GM19467 (cell line): ENCODE data around the gene LAMB4.

Source experiments
- ATAC-seq: cut with Tn5 transposase; IDR thresholded peaks from one replicate; pipeline ENCODE4 v1.9.1; 2021; ENCODE audit warnings: mild to moderate bottlenecking, moderate library complexity; ENCODE audit not compliant: unreplicated experiment

The LAMB4 gene

GRCh38 chr7:108130261-108130660 lies at the start of gene LAMB4:
TSS of gene LAMB4 (minus strand) at chr7:108130361. CDS start at chr7:108123164, 7,197 bp downstream.
- no peak for ATAC-seq

DNA sequence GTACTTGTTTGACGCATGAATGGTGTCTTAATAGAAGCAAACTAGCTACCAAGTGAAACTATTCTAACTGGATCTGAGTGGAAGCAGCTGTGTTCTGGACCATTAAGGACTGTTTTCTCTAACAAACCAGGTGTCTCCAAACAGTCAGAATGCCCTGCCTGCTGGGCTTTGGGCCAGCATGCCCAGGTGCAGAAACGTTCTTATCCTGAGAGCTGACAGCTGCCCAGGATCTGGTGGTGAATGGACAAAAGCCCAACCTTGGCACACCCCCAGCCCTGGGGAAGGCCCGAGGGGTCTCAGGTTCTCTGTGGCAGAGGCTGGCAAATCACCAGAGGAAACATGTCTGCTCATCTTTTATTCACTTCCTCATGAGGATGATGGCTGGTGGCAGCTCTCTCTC lies 48.2 kb upstream of the LAMB4 start:
- no peak for ATAC-seq

GRCh38 chr7:108171164-108171563 lies 41.0 kb upstream of the LAMB4 start:
- ATAC-seq = no peak

DNA sequence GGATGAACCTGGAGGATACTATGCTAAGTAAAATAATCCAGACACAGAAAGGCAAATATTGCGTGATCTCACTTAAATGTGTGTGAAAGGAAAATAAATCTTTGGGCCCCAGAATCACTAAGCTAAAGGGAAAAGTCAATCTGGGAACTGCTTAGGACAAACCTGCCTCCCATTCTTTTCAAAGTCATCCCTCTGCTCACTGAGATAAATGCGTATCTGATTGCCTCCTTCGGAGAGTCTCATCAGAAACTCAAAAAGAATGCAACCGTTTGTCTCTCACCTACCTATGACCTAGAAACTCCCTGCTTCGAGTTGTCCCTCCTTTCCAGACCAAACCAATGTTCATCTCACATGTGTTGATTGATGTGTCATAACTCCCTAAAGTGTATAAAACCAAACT lies 40.1 kb upstream of the LAMB4 start:
- no peak for ATAC-seq

DNA sequence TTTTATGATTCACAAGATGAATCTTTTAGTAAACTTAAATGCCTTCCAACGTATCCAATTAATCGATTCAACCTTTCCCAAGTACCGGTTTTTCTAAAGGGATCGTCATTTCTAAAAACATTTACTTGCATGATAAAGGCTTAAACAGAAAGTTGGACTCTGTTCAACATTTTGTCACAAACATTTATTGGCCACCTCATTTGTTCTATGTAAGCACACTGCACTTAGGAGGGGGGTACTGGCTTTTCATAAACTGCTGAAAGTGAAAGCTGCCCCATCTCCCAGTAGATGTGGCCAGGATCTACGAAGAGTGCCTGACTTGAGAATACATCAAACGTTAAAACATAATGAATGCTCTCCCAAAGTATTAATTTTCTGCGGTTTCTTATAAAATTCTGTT lies 37.3 kb upstream of the LAMB4 start:
- no peak for ATAC-seq

DNA sequence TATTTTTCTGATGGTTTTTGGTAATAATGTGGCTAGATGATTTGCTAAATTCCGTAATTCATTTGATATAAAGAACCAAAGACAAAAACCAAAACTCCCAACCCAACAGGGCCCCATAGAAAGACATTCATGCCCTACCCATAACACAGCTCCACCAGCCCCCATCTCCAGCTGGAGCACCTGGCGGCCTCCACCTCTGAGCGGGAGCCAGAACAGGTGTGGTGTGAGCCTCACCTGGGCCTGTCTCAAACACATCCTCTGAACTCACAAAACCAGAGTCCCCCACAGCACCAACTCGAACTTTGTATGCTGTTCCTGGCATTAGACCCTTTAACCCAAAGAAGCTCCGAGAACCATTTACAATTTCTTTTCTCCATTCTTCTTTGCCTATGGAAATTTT lies 36.5 kb upstream of the LAMB4 start:
- ATAC-seq = no peak

DNA sequence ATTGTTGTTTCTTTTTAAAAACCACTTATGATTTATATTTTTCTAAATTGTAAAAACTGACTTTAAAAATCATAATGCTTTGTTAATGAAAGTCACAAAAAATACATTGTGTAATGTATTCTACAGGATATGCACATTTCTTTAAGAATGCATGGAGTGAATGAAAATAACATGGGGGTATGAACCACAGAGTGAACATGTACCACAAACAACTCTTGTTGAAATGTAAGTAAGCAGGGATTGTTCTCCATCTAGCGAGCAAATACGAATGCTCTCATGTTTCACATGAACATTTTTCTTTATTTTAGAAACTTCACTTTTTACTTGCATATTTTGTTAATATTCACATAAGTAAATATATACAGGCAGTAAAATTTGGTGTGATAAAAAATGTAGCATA lies 35.6 kb upstream of the LAMB4 start:
- no peak for ATAC-seq

- ATAC-seq = no peak
Observed at GRCh38 chr7:108164946-108165345, 34.8 kb upstream of the LAMB4 start.

DNA sequence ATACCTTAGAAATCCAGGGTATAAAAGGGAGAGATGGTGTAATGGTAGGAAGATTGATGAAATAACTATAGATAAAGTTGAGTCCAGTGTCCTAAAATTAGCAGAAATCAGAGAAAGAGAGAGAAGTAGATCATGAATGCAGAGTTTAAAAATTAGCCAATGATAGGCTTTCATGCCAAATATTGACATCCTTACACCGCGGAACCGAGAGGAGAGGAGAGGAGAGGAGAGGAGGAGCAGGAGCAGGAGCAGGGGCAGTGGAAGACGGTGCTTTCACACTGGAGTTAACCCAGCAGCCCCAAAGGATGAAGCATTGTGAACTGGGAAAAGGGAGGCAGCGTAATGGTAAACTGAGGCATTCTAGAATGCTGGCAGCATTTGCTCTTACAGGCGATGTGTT lies 34.2 kb upstream of the LAMB4 start:
- no peak for ATAC-seq

GRCh38 chr7:108158776-108159175 lies 28.6 kb upstream of the LAMB4 start:
- ATAC-seq = no peak

DNA sequence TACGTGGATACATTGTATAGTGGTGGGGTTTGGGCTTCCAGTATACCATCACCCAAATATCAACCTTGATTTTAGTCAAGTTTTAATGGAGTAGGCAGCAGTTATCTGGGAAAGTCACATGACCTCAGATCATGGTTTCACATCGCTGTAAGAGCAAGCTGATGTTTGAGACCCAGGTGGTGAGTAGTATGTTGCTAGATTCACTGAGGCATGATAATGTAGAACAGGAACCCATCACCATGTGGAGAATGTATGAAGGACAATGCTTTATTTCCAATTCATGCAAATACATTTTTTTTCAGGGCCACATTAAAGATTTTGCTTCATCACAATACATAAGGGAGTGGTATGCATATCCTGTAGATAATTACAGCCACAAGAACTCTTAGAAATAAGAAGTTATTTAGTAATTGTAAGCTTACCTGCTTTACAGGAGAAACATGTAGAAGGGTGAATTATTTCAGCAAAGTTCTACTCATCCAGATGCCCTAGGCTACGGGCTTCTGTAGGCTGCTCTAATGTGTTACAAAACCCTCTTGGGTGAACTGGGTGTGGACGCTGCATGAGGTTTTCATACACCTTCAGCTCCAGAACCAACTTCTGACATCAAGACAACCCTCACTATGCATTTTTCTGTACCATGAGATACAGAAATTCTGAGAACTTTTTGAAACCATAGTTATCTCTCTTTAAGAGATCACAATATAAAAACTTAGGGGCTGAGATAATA lies 27.6 kb upstream of the LAMB4 start:
- no peak for ATAC-seq

GRCh38 chr7:108156897-108157605 lies 26.9 kb upstream of the LAMB4 start:
- no peak for ATAC-seq

DNA sequence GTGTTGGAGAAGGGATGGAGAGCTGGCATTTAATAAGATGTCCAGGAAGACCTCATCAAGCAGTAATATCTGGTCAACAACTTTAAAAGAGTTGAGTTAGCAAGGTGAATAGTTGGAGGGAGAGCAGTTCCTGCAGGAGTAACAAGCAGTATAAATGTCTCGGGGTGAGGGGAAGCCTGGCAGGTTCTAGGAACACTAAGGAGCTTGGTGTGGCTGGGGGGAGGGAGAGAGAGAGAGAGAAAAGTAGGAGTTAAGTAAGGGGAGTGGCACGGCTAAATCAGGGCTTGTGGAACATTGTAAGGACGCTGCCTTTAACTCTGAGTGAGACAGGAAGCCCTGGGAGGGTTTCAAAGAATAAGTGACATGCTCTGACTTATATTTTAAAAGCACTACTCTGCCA lies 22.0 kb upstream of the LAMB4 start:
- ATAC-seq = no peak

- ATAC-seq = no peak
Observed at GRCh38 chr7:108149908-108150307, 19.7 kb upstream of the LAMB4 start.

GRCh38 chr7:108149119-108149518 lies 19.0 kb upstream of the LAMB4 start:
- ATAC-seq = no peak

DNA sequence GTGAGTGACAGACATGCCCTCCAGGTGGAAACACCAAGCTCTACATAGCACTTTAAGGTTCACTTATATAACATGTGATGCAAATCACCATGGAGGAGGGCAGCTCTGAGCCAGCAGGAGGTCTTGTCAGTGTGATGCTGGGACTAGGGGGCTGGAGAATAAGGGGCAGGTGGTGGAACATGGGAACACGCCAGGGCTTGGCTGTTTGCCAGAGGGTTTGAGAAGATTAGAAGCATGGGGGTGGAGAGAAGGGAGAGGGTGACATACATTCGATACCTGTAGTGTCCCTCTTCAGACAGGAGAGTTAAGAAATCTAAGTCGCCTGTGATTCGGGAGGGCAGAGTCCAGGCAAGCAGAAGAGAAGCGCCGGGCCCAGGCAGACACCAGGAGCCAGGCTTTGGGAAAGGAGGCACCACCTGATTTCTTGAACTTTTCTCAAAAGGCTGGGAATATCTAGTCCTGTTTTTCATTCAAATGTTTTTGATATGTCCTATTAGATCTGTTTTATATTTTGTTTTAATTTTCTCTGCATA lies 16.9 kb upstream of the LAMB4 start:
- no peak for ATAC-seq

DNA sequence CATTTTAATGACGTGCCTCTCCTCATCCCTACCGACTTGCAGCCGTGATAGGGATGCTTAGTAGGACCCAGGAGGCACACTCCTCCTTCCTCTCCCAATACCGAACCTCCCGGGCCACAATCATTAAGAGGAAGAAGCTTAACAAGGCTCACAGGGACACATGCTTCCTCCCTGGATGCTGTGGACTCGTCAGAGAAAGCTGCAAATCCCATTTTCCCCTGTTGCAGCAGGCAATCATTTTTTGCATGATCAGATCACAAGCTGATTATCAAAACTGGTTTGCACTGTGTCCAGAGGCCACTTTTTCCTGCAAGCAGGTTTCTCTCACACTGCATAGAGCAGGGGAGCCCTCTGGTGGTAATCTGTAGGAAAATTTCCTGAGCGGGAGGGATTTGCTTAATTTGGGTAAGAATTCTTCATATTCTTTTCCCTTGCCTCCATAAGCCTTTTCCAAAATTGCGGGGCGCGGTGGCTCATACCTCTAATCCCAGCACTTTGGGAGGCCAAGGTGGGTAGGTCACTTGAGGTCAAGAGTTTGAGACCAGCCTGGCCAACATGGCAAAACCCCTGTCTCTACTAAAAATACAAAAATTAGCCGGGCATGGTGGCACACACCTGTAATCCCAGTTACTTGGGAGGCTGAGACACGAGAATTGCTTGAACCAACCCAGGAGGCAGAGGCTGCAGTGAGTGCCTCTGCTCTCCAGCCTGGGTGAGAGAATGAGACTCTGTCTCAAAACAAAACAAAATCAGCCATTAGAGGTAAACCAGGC lies 16.1 kb upstream of the LAMB4 start:
- no peak for ATAC-seq

DNA sequence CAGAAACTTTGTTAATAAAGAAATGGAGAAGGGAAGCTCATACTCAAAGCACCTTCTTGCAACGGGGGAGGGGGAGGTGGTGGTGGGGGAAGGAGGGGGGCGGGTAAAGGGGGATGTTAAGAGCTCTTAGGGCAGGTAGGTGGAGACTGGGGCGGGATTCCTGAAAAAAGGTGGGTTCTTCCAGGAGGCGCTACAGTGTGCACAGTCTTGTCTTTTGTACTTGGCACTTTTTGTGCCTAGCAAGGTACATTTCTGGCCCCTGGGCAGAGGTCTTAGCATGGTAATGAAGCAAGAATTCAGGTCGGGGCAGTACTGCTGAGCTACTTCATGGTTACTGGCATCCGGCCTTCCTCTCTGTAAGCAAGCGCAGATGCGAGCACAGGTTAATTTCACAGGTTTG lies 15.2 kb upstream of the LAMB4 start:
- ATAC-seq = no peak

- no peak for ATAC-seq
Observed at GRCh38 chr7:108144931-108145330, 14.8 kb upstream of the LAMB4 start.

DNA sequence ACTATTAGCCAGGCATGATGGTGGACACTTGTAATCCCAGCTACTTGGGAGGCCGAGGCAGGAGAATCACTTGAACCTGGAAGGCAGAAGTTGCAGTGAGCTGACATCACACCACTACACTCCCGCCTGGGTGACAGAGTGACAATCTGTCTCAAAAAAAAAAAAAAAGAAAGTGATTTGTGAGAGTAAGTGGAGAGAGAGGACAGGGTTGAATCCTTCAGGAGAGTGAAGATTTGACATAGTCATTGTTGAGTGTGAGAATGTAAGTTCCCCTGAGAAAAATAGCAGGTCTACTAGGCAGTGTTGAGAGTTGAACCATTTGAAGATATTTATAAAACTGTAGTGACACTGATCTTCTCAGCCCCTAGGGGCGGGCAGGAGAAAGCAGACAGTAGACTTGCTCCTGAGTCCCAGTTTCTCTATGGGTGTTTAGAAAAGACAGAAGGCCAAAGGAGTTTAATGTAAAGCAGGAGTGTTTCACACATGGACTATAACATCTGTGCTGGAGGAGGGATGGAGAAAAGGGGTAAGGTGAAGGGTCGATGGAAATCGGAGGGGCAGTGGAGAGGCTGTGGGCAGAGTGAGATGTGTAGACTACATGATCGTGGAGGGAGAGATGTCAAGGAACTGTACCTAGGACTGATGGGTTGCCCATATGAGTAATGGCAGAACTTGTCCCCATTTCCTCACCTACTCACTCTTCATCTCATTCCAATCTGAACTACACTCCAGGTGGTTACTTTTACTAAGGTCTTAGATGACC lies 13.7 kb upstream of the LAMB4 start:
- ATAC-seq = no peak
